NCI-H128 (cell line): Measurements from ENCODE around the gene MBNL2.

Source experiments
- DNase-seq: peaks from one replicate; lab custom pipeline; 2025; ENCODE audit not compliant: unreplicated experiment; lab: John Stamatoyannopoulos, UW

Gene MBNL2

GRCh38 chr13:97437729-97438128 lies 215.6 kb downstream of the MBNL2 start:
- no peak for DNase-seq

GRCh38 chr13:97438856-97439595 lies 216.9 kb downstream of the MBNL2 start:
- no peak for DNase-seq

- DNase-seq, result no peak
These were observed 218.6 kb downstream of the MBNL2 start for GRCh38 chr13:97440598-97441170.

GRCh38 chr13:97441368-97441767 lies 219.2 kb downstream of the MBNL2 start:
- no peak for DNase-seq
